ENCODE data around the gene KLHL33. TPM values are rescaled to one million over a fixed set of nuclear protein-coding genes. Genes with fewer than 3 reads are reported as not detected.
A peak's percentile ranks its signal among the peaks of the same experiment; 100 is the strongest.

KLHL33 gene, protein sequence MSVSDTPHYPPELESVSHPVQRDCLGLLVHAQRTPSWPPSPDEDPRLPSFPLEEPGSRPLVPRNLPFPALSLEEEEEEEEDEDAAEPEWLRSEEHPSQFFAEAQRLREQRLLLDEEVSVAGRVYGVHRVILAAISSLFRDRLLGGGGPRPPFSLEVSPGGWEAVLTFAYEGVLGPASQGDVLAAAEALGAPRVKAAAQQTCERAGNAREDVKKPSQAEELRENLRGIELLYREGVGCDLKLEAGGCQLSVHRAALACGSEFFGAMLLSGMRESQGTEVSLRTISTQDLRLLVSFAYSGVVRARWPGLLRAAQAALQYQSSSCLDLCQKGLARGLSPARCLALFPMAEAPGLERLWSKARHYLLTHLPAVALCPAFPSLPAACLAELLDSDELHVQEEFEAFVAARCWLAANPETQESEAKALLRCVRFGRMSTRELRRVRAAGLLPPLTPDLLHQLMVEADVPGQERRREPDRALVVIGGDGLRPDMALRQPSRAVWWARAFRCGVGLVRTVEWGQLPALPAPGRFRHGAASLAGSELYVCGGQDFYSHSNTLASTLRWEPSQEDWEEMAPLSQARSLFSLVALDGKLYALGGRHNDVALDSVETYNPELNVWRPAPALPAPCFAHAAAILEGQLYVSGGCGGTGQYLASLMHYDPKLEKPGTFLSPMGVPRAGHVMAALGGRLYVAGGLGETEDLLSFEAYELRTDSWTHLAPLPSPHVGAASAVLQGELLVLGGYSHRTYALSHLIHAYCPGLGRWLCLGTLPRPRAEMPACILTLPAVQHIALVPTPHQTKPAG
- total RNA-seq = 1 to 10 TPM in 3 of 4 donors, not detected in 1; 1.3 to 2.8 (median 2.1) TPM

DNA sequence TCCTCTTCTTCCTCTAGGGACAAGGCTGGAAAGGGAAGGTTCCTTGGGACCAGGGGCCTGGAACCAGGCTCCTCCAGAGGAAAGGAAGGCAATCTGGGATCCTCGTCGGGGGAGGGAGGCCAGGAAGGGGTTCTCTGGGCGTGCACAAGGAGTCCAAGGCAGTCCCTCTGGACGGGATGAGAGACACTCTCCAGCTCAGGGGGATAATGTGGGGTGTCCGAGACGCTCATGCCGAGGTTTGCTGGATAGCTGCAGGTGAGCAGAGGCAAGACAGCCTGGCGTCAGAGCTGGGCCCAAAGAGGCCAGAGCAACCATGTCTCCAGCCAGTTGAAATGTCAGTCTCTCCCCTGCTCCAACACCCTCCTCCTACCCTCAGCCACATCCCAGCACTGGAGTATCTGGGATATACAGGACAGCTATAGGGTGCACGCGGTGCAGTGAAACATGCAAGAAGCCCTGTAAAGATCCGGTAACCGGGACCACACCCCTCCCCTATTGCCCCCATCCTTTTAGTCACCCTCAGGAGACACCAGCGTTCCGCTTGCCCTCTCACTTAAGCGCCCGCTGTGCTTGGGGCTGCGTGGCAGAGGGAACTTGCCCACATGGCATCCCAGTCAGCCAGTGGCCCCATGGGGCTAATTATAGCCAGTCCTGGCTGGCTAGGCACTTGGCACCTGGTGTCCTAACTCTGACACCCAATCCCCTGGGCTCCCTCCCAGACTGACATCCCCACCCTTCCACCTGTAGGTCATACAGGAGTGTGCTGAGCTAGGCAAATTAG, at the start of gene KLHL33:
Gene KLHL33 (minus strand): TSS at position 585 of the 781 bp plus-strand sequence. CDS start 355 bp downstream, at position 230.
- no peaks in the 10 kb centered on the region for H3K9me3 ChIP-seq
- no peaks in the 10 kb centered on the region for H3K36me3 ChIP-seq
- H3K27ac ChIP-seq = peak within 1 kb of the TSS; percentile 69 to 76
- peak in 1 of 2 donors; percentile 22 for DNase-seq
- intact Hi-C loops (cut with DNase I; ENCODE audit: low total_unique reads) = no loop called here
- H3K4me3 ChIP-seq = peak within 1 kb of the TSS; percentile 28
- TF ChIP-seq, protein P1, sequence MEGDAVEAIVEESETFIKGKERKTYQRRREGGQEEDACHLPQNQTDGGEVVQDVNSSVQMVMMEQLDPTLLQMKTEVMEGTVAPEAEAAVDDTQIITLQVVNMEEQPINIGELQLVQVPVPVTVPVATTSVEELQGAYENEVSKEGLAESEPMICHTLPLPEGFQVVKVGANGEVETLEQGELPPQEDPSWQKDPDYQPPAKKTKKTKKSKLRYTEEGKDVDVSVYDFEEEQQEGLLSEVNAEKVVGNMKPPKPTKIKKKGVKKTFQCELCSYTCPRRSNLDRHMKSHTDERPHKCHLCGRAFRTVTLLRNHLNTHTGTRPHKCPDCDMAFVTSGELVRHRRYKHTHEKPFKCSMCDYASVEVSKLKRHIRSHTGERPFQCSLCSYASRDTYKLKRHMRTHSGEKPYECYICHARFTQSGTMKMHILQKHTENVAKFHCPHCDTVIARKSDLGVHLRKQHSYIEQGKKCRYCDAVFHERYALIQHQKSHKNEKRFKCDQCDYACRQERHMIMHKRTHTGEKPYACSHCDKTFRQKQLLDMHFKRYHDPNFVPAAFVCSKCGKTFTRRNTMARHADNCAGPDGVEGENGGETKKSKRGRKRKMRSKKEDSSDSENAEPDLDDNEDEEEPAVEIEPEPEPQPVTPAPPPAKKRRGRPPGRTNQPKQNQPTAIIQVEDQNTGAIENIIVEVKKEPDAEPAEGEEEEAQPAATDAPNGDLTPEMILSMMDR (IDR thresholded peaks at IDR 0.05) = no peak
- no peak for TF ChIP-seq POLR2A (IDR thresholded peaks at IDR 0.05)
- no peaks in the 10 kb centered on the region for H3K4me1 ChIP-seq
- H3K27me3 ChIP-seq = no peaks in the 10 kb centered on the region

DNA sequence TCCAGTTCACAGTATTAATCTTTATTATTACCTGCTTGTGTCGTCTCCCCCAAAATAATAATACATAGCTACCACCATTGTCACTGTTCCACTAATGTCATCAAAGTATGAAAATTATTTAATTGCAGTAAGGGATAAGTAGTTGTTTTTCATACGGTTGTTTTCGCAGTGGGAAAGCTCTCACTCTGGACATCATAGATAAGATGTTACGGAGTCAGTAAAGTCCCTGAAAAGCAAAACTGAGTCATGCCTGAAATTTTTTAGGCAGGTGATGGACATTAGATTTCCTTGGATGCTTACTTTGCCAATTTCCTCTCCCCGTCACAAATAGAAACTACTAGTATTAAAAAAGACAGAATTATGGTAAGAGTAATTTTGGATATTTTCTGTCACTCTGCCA, 46.4 kb upstream of the KLHL33 start:
- DNase-seq = no peak

DNA sequence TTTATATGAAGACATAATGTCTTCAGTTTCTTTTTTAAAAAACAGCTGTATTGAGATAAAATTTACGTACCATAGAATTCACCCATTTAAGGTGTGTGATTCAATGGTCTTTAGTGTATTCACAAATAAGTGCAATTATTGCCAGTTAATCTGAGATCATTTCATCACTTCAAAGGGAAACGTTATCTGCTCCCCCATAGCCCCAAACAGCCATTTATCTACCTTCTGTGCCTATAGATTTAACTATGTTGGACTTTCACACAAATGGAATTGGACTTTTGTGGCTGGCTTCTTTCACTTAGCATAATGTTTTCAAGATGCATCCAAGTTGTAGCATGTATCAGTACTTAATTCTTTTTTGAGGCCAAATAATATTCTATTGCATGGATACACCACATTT, 42.9 kb upstream of the KLHL33 start:
- intact Hi-C loops (cut with DNase I; ENCODE audit: low total_unique reads) = no loop called here
- no peak overlapping the region for H3K4me3 ChIP-seq
- DNase-seq = no peak
- no peaks in the 10 kb centered on the region for H3K9me3 ChIP-seq
- H3K27me3 ChIP-seq = no peaks in the 10 kb centered on the region
- TF ChIP-seq, protein P1 (IDR thresholded peaks at IDR 0.05) = no peak
- no peak for TF ChIP-seq POLR2A (IDR thresholded peaks at IDR 0.05)
- no peaks in the 10 kb centered on the region for H3K36me3 ChIP-seq
- H3K4me1 ChIP-seq = no peaks in the 10 kb centered on the region
- H3K27ac ChIP-seq = no peak overlapping the region

More for the DNA sequence above, 46.4 kb upstream of the KLHL33 start:
- TF ChIP-seq, protein P1 (IDR thresholded peaks at IDR 0.05) = no peak
- no peak for TF ChIP-seq POLR2A (IDR thresholded peaks at IDR 0.05)
- H3K4me3 ChIP-seq = no peak overlapping the region
- H3K36me3 ChIP-seq = no peaks in the 10 kb centered on the region
- intact Hi-C loops (cut with DNase I; ENCODE audit: low total_unique reads) = no loop called here
- no peak overlapping the region for H3K27ac ChIP-seq
- no peaks in the 10 kb centered on the region for H3K27me3 ChIP-seq
- H3K4me1 ChIP-seq = no peaks in the 10 kb centered on the region
- no peaks in the 10 kb centered on the region for H3K9me3 ChIP-seq

DNA sequence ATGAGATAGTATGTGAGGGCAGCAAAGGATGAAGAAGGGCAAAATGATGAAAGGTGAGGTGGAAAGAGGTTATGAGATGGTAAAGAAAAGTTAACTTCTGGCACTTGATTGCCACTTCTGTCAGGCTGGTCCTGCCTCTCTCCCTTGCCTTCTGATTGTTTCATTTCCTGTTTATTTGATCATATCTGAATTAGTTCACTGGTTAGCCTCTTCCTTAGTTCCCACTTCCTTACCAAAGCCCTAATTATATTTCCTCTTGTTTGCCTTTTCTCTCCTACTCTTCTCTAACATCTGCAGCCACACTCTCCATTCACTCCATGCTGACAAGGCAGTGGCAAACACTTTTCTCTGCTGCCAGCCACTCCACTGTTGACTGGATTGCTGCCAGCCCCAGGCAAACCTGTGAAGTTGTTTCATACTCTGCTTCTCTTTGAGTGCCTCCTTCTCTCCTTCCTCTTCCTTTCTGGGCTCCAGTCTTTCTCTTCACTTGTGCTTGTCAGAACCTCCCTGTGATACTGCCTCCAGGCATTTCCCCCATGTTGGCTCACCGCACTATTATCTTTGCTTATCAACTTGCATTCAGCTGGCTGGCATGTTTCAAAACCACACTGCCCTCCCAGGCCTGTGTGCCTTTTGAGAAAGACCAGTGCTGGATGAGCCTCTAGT, 41.4 kb upstream of the KLHL33 start:
- intact Hi-C loops (cut with DNase I; ENCODE audit: low total_unique reads) = no loop called here

More for the DNA sequence above, 41.4 kb upstream of the KLHL33 start:
- no peak for DNase-seq
- Histone ChIP-seq H3K36me3 (no peaks in the 10 kb centered on the region), H3K27me3 (no peaks in the 10 kb centered on the region), H3K27ac (no peak overlapping the region), H3K9me3 (no peaks in the 10 kb centered on the region), H3K4me1 (no peaks in the 10 kb centered on the region), H3K4me3 (no peak overlapping the region)
- no peak for TF ChIP-seq POLR2A (IDR thresholded peaks at IDR 0.05)
- TF ChIP-seq, protein P1 (IDR thresholded peaks at IDR 0.05) = no peak
